GM13976 (cell line): ENCODE data around the gene CARD9.

Experiments used
- DNase-seq: peaks from one replicate; pipeline ENCODE4 v3.0.0; 2012; ENCODE audit warnings: low spot score
- CTCF ChIP-seq: IDR thresholded peaks from 2 replicates; pipeline ENCODE4 v1.5.1; 2012; ENCODE audit warnings: borderline replicate concordance, mild to moderate bottlenecking; ENCODE audit not compliant: insufficient read depth; ENCODE audit errors: extremely low read depth, missing control alignments, control extremely low read depth
- in situ Hi-C: fragments of 300-500 bp; cut with MboI; formaldehyde crosslinking; loops from one replicate; pipeline ENCODE4 v1.12.0; 2022; ENCODE audit warnings: low sequenced_read_pairs, mixed read lengths, inconsistent platforms; ENCODE audit not compliant: unreplicated experiment

Gene CARD9

GRCh38 chr9:136387217-136387616 is 13.7 kb upstream of the CARD9 start:
- TF ChIP-seq CTCF: no peak
- in situ Hi-C loops: no loop called here
- no peak for DNase-seq

- no peak for TF ChIP-seq CTCF
- in situ Hi-C loops: no loop called here
- no peak for DNase-seq
Observed at GRCh38 chr9:136386018-136386417, 12.5 kb upstream of the CARD9 start.

- no peak for DNase-seq
- no peak for TF ChIP-seq CTCF
- in situ Hi-C loops: no loop called here
Observed at GRCh38 chr9:136385015-136385414, 11.5 kb upstream of the CARD9 start.

GRCh38 chr9:136383436-136383835 is 10.0 kb upstream of the CARD9 start:
- DNase-seq: no peak
- in situ Hi-C loops: no loop called here
- TF ChIP-seq CTCF: no peak

GRCh38 chr9:136381966-136382513 is 8.6 kb upstream of the CARD9 start:
- in situ Hi-C loops: no loop called here
- TF ChIP-seq CTCF: no peak
- DNase-seq: no peak

GRCh38 chr9:136381311-136381710 is 7.8 kb upstream of the CARD9 start:
- no peak for TF ChIP-seq CTCF
- DNase-seq: no peak
- in situ Hi-C loops: no loop called here

- in situ Hi-C loops: no loop called here
- TF ChIP-seq CTCF: no peak
- DNase-seq: no peak
Observed at GRCh38 chr9:136380381-136380780, 6.9 kb upstream of the CARD9 start.
